Measurements from ENCODE around the gene AFF3.

The AFF3 gene

DNA sequence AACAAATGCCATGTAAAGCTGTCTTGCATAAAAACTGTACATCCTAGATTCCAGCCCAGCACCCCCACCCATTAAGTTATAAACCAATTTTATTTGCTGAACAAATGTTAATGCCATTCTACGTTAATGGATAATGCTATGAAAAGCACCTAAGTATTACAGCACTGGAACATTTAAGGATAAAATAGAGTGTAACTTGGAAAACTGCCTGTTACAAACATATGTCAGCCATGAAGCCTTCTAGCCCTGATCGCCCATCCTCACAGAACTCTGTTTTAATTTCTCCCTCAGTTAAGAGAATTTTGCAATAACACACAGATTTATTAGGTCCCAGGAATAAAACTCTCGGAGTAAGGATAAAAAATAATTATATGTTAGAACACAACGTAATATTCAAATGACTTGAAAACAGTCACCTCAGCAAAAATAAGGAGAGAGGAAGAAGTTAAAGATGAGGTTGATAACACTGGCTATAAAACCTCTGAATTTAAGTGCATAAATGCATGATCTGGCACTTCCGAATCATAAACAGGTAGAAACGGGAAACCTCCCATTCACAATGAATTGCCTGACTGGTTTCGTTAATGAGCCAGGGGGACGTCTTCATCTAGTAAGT lies 308.7 kb downstream of the AFF3 start:
- DNase-seq (ENCODE audit: low read depth), result no peak
- TF ChIP-seq CTCF (IDR thresholded peaks at IDR 0.05; ENCODE audit: control insufficient read depth, extremely low read depth, insufficient read depth), result no peak
- no peak overlapping the region for H3K4me3 ChIP-seq (ENCODE audit: low read depth, low read length)

DNA sequence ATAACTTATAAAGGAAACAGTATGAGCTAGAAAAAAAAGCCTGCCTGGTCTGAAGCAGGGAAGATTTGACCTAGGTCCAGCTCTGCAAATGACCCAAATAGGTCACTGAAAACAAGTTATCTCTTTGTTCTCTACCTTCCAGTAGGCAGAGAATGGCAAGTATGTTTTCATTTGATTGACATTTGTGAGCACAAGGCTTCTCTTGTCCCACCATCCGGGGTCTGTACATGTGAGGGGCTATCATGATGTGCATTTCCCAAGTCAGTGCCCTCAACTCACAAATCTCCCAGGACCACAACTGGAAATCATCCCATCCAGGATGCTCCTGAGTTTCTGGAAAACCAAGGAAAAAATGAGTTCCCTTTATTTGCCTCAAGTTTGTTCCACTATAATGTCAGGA lies 309.5 kb downstream of the AFF3 start:
- no peak for DNase-seq (ENCODE audit: low read depth)
- TF ChIP-seq CTCF (IDR thresholded peaks at IDR 0.05; ENCODE audit: control insufficient read depth, extremely low read depth, insufficient read depth), result no peak
- no peak overlapping the region for H3K4me3 ChIP-seq (ENCODE audit: low read depth, low read length)

GRCh38 chr2:99831772-99832171 lies 310.6 kb downstream of the AFF3 start:
- no peak overlapping the region for H3K4me3 ChIP-seq (ENCODE audit: low read depth, low read length)
- no peak for DNase-seq (ENCODE audit: low read depth)
- TF ChIP-seq CTCF (IDR thresholded peaks at IDR 0.05; ENCODE audit: control insufficient read depth, extremely low read depth, insufficient read depth), result no peak

DNA sequence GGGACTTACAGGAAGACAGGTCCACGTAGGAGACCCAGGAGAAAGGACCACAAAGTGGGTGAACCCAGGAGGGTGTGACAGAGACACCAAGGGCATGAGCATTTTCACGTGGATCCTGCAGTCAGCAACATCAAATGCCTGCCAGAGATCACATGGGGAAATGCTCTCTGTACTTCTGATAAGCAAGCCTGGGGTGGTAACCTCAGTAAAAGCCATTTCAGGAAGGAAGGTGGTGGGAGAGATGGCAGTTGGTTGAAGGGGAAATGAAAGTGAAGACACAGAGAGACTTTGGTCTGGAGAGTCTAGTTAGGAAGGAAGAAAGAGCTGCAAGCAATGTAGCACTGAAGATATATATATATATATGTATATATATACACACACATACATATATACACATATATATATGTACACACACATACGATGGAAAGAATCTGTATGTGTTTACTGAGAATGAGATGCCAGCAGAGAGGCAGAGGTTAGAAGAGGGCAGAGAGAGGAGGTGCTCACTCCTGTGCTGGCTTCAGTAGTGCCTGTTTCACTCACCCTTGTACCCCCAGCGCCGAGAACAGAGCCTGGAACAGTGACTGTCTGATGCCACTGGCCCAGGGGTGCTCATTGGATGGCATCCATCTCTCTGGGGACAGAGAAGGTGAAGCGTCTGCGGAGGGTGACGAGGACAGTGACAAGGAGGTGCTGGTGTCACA lies 314.9 kb downstream of the AFF3 start:
- H3K4me3 ChIP-seq (ENCODE audit: low read depth, low read length), result no peak overlapping the region
- no peak for TF ChIP-seq CTCF (IDR thresholded peaks at IDR 0.05; ENCODE audit: control insufficient read depth, extremely low read depth, insufficient read depth)
- no peak for DNase-seq (ENCODE audit: low read depth)

- H3K4me3 ChIP-seq (ENCODE audit: low read depth, low read length), result no peak overlapping the region
- no peak for TF ChIP-seq CTCF (IDR thresholded peaks at IDR 0.05; ENCODE audit: control insufficient read depth, extremely low read depth, insufficient read depth)
- no peak for DNase-seq (ENCODE audit: low read depth)
These were observed 316.8 kb downstream of the AFF3 start for GRCh38 chr2:99825630-99826029.

DNA sequence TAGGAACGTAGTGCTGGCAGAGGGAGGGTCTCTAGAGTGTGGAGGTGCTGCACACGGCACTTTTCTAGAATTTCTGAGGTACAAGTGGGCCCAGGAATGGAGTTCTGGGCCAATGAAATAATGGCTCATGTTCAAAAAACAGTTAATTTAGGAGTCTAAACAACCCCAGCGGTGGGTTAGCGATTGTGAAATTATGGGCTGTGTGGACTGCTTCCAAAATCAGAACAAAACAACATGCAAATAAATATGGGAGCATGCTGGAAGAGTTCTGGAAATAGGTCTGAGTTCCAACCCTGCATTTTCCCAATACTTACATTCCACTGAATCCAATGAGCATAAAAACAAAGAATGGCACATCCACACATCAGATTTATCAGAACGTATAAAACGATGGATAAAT lies 317.6 kb downstream of the AFF3 start:
- no peak for TF ChIP-seq CTCF (IDR thresholded peaks at IDR 0.05; ENCODE audit: control insufficient read depth, extremely low read depth, insufficient read depth)
- DNase-seq (ENCODE audit: low read depth), result no peak
- no peak overlapping the region for H3K4me3 ChIP-seq (ENCODE audit: low read depth, low read length)

Data from LNCaP clone FGC (cell line).